HepG2 (cell line): ENCODE results near the gene EHD4. TPM values are rescaled to one million over a fixed set of nuclear protein-coding genes. Genes with fewer than 3 reads are reported as not detected.

Experiments
- ATAC-seq: fragments of 200-7000 bp; cut with Tn5 transposase; 3 replicates; pipeline ENCODE4 v1.9.1; 2020; ENCODE audit warnings: mild to moderate bottlenecking, moderate library complexity
- BruUV-seq: library from RNA; stranded (reverse); fragments of 400-500 nt; replicated peaks from 2 replicates; lab custom pipeline; 2021; lab: Mats Ljungman, UMichigan
- CTCF ChIA-PET: fragments of 300-600 bp; formaldehyde crosslinking; extraction: SDS; loops from one replicate; lab custom pipeline; 2021; ENCODE audit warnings: low total read pairs, inconsistent platforms, low intra/inter-chr PET ratio; lab: Yijun Ruan, JAX
- POLR2A ChIA-PET: fragments of 350-600 bp; sonication (Branson Sonifier 250); formaldehyde crosslinking; loops from one replicate; lab custom pipeline; 2020; ENCODE audit warnings: antibody characterized with exemption, inconsistent platforms; lab: Yijun Ruan, JAX
- DNase-seq: peaks from one replicate; pipeline ENCODE4 v3.0.0-alpha.2; 2015; ENCODE audit warnings: low spot score
- FAIRE-seq: peaks from 3 replicates; lab custom pipeline; 2011; peaks lifted over from hg19 to GRCh38; lab: Jason Lieb, UNC
- H2AFZ ChIP-seq: one replicate; pipeline ENCODE4 v1.6.1; 2011; ENCODE audit warnings: low read length, inconsistent platforms
- H3K27ac ChIP-seq: fragments of 300-600 bp; 3 replicates; pipeline ENCODE4 v1.8.0; 2011; ENCODE audit warnings: mixed run types, mild to moderate bottlenecking, mixed read lengths, low read length, inconsistent platforms; ENCODE audit not compliant: insufficient read depth; ENCODE audit errors: extremely low read length
- H3K27me3 ChIP-seq, 2 experiments: fragments of 200-600 bp in 1 of 2; 2 replicates in 1 of 2; 3 replicates in 1 of 2; pipeline versions ENCODE4 v1.6.0 to v1.8.0; 2011; ENCODE audit warnings: low read length in 2 of 2, mild to moderate bottlenecking in 2 of 2, moderate library complexity in 2 of 2, inconsistent platforms in 1 of 2; ENCODE audit not compliant: insufficient read depth in 2 of 2, control insufficient read depth in 1 of 2
- H3K36me3 ChIP-seq, 2 experiments: fragments of 200-600 bp in 1 of 2; replicated peaks in 1 of 2; 2 replicates in 1 of 2; 3 replicates in 1 of 2; pipeline versions ENCODE4 v1.5.1 to v1.8.0; 2011; ENCODE audit warnings: low read length in 2 of 2, inconsistent platforms in 1 of 2; ENCODE audit not compliant: insufficient read depth in 2 of 2, control insufficient read depth in 1 of 2
- H3K4me1 ChIP-seq: 2 replicates; pipeline ENCODE4 v1.5.1; 2012; ENCODE audit warnings: low read length, inconsistent platforms; ENCODE audit not compliant: insufficient read depth
- H3K4me2 ChIP-seq: 2 replicates; pipeline ENCODE4 v1.6.0; 2011; ENCODE audit warnings: low read depth, low read length, inconsistent platforms
- H3K4me3 ChIP-seq, 3 experiments: fragments of 200-600 bp in 1 of 3; sonication (generic), shearing (Covaris generic) in 1 of 3; replicated peaks in 1 of 3; 2 replicates each; pipeline ENCODE4 v1.5.1; 2011 to 2016; ENCODE audit warnings: low read length in 3 of 3, inconsistent platforms in 2 of 3, low read depth in 2 of 3, mild to moderate bottlenecking in 2 of 3, control low read depth in 1 of 3, mixed read lengths in 1 of 3; ENCODE audit not compliant: insufficient read depth in 1 of 3
- H3K79me2 ChIP-seq: one replicate; pipeline ENCODE4 v1.6.1; 2011; ENCODE audit warnings: low read length, inconsistent platforms; ENCODE audit not compliant: insufficient read depth
- H3K9ac ChIP-seq: 2 replicates; pipeline ENCODE4 v1.6.0; 2011; ENCODE audit warnings: mild to moderate bottlenecking, low read depth, low read length, inconsistent platforms; ENCODE audit not compliant: insufficient read depth
- H3K9me3 ChIP-seq: 2 replicates; pipeline ENCODE4 v1.5.1; 2012; ENCODE audit warnings: mild to moderate bottlenecking, low read length
- H4K20me1 ChIP-seq: 2 replicates; pipeline ENCODE4 v1.6.0; 2011; ENCODE audit warnings: inconsistent platforms, mild to moderate bottlenecking, low read length, moderate library complexity; ENCODE audit not compliant: insufficient read depth
- ZFP91 ChIP-seq: sonication (generic); formaldehyde crosslinking; IDR thresholded peaks from 2 replicates; pipeline ENCODE4 v1.9.0; 2022; ENCODE audit warnings: missing genetic modification reagents, mild to moderate bottlenecking, borderline replicate concordance
- ZMYM3 ChIP-seq: sonication (generic); formaldehyde crosslinking; IDR thresholded peaks from 2 replicates; pipeline ENCODE4 v1.5.1; 2020; ENCODE audit warnings: mild to moderate bottlenecking, missing genetic modification reagents
- ZNF503 ChIP-seq: sonication (generic); formaldehyde crosslinking; IDR thresholded peaks from 2 replicates; pipeline ENCODE4 v1.4.0; 2020; ENCODE audit warnings: missing genetic modification reagents
- ZNF768 ChIP-seq: sonication (generic); formaldehyde crosslinking; IDR thresholded peaks from 2 replicates; pipeline ENCODE4 v1.4.0; 2020; ENCODE audit warnings: missing genetic modification reagents
- WGBS: methylation state at CpG from one replicate; pipeline ENCODE4 v1.1.6; 2017; ENCODE audit warnings: low lambda C conversion rate; 5-methylcytosine and 5-hydroxymethylcytosine counted together
- in situ Hi-C: cut with HindIII; loops from 2 replicates; pipeline ENCODE4 v1.10.0; 2017; ENCODE audit warnings: low pct_unique_long_range_greater_than_20kb; ENCODE audit not compliant: extremely low pct_ligation_motif_present
- intact Hi-C: fragments of 100-400 bp; cut with micrococcal nuclease; formaldehyde crosslinking; loops from one replicate; pipeline ENCODE4 v1.10.0; 2022; ENCODE audit not compliant: unreplicated experiment
- polyA plus RNA-seq, 8 experiments: library from polyadenylated mRNA; depleted of rRNA in 3 of 8; stranded (reverse) in 7 of 8; unstranded in 1 of 8; fragments of >200 nt; fragmentation: Illumina TruSeq in 4 of 8; extraction: Trizol in 4 of 8; gene quantifications; 2 replicates each; pipeline versions ENCODE4 v1.2.1 to v1.2.3, GENCODE V29; 2011 to 2016; ENCODE audit warnings: low read depth in 4 of 8, missing spikeins in 1 of 8, mixed read lengths in 1 of 8; ENCODE audit not compliant: insufficient read depth in 1 of 8
- total RNA-seq, 5 experiments: library from RNA; depleted of rRNA; stranded (reverse); fragments of >200 nt; fragmentation: Illumina TruSeq; extraction: Trizol; gene quantifications; 2 replicates each; pipeline ENCODE4 v1.2.3, GENCODE V29; 2016; ENCODE audit warnings: low read depth in 1 of 5
- TF ChIP-seq, protein P1 (sequence below): sonication (generic); formaldehyde crosslinking; IDR thresholded peaks from 2 replicates; pipeline ENCODE4 v1.5.1; 2020; ENCODE audit warnings: missing genetic modification reagents, mild to moderate bottlenecking, borderline replicate concordance
- TF ChIP-seq, protein P2 (sequence below): sonication (generic); formaldehyde crosslinking; IDR thresholded peaks from 2 replicates; pipeline ENCODE4 v1.4.0; 2020; ENCODE audit warnings: missing genetic modification reagents

Gene EHD4
- total and polyA plus RNA-seq, 2 of the 13 experiments (the other 11 are each of a cell fraction or from before 2014, with no cell fraction given): 3.1 to 4.8 TPM

- ATAC-seq: no peak
- no peaks in the 10 kb centered on the region for H3K27me3 ChIP-seq
- no peak overlapping the region for H2AFZ ChIP-seq
- H3K9ac ChIP-seq: no peak overlapping the region
- peak; percentile 72 for TF ChIP-seq ZMYM3 (CRISPR knock-in tag)
- TF ChIP-seq ZFP91 (CRISPR knock-in tag): no peak
- TF ChIP-seq, protein P1, sequence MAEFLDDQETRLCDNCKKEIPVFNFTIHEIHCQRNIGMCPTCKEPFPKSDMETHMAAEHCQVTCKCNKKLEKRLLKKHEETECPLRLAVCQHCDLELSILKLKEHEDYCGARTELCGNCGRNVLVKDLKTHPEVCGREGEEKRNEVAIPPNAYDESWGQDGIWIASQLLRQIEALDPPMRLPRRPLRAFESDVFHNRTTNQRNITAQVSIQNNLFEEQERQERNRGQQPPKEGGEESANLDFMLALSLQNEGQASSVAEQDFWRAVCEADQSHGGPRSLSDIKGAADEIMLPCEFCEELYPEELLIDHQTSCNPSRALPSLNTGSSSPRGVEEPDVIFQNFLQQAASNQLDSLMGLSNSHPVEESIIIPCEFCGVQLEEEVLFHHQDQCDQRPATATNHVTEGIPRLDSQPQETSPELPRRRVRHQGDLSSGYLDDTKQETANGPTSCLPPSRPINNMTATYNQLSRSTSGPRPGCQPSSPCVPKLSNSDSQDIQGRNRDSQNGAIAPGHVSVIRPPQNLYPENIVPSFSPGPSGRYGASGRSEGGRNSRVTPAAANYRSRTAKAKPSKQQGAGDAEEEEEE: no peak
- TF ChIP-seq, protein P2, sequence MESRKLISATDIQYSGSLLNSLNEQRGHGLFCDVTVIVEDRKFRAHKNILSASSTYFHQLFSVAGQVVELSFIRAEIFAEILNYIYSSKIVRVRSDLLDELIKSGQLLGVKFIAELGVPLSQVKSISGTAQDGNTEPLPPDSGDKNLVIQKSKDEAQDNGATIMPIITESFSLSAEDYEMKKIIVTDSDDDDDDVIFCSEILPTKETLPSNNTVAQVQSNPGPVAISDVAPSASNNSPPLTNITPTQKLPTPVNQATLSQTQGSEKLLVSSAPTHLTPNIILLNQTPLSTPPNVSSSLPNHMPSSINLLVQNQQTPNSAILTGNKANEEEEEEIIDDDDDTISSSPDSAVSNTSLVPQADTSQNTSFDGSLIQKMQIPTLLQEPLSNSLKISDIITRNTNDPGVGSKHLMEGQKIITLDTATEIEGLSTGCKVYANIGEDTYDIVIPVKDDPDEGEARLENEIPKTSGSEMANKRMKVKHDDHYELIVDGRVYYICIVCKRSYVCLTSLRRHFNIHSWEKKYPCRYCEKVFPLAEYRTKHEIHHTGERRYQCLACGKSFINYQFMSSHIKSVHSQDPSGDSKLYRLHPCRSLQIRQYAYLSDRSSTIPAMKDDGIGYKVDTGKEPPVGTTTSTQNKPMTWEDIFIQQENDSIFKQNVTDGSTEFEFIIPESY (CRISPR knock-in tag): peak; percentile 22; the same call in 1 of the 2 replicates
- peak; percentile 97 for TF ChIP-seq ZNF768 (CRISPR knock-in tag)
- no peak for TF ChIP-seq ZNF503
- H3K4me3 ChIP-seq: no peak overlapping the region
- peaks cover 2 to 9% of the 10 kb centered on the region in 2 experiments; a peak in 4 of 5 replicates for H3K36me3 ChIP-seq
- CTCF ChIA-PET: no interaction called here
- no peak for FAIRE-seq
- POLR2A ChIA-PET: no interaction called here
- no TSS peak for BruUV-seq
- intact Hi-C loops: no loop called here
- H3K27ac ChIP-seq: no peak overlapping the region
- no peaks in the 10 kb centered on the region for H3K9me3 ChIP-seq
- no peak overlapping the region for H3K4me2 ChIP-seq
- DNase-seq: no peak
- H3K79me2 ChIP-seq: peaks cover 3% of the 10 kb centered on the region
- in situ Hi-C loops: no loop called here
- peaks cover 6% of the 10 kb centered on the region; the same call in 1 of the 2 replicates for H3K4me1 ChIP-seq
- WGBS: 79% methylated on average over 7 of the region's 7 CpGs
- no peaks in the 10 kb centered on the region for H4K20me1 ChIP-seq
Measured at GRCh38 chr15:41955100-41955499, 17.3 kb downstream of the EHD4 start.
